Bone marrow (tissue), 2 donors: Measurements from ENCODE around the gene RAI14.
"Not testable (repeated sequence)": the region's sequence is repeated elsewhere in the genome, so short reads cannot be mapped to it uniquely, and the experiment has no call there.

Source experiments
- DNase-seq, 2 donors: peaks; one replicate each; lab custom pipeline; 2025; lab: John Stamatoyannopoulos, UW

RAI14 gene

DNA sequence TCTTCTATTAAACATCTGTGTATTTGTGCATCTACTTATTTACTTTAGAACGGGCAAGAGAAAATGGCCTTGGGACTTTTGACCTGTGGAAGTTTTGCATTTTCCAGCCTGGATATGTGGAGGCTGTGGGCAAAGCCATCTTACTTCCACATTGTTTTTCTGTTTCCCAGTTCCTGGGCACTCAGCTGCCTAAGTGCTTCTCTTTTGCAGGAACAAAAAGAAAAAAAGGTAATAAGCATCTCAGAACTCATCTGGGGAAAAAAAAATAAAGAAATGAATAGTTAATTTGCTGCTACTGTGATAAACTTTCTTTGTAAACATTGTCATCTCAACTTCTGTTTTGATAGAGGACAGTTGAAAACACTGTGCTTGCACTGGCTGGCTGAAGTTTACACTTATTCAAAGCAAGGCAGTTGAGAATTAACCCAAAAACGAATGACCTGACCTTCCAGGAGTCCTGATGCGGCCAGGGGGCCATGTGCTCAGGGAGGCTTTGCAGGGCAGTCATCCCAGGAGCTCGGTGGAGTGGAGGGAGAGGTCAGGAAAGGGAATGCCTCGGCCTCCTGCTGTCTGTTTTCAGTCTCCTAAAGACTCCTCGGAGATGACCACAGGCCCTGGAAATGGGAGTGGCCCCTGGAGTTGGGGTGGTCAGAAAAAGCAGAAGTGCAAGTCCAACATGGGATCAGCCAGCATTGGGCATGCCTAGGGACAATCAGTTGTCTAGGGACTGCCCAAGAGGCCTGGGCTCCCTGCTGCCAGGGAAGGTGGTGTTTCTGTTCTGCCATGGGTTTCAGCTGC lies 75.5 kb downstream of the RAI14 start:
- no peak for DNase-seq

DNA sequence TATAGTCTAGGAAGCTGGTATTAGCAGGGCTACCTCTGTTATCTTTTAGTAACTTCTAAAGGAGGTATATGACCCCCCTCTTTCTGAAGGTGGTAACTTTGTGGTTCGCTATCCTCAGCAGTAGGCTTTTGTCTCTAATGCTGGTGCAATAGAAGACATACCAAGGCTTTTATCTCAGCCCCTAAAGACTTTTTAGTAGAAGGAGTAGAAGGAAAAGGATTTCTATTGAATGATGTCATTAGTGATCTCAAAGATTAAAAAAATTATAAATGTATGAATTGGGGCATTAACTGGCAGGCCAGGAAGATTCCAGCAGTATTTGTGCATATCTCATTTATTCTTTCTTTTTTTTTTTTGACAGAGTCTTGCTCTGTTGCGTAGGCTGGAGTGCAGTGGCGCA lies 78.2 kb downstream of the RAI14 start:
- no peak for DNase-seq

DNA sequence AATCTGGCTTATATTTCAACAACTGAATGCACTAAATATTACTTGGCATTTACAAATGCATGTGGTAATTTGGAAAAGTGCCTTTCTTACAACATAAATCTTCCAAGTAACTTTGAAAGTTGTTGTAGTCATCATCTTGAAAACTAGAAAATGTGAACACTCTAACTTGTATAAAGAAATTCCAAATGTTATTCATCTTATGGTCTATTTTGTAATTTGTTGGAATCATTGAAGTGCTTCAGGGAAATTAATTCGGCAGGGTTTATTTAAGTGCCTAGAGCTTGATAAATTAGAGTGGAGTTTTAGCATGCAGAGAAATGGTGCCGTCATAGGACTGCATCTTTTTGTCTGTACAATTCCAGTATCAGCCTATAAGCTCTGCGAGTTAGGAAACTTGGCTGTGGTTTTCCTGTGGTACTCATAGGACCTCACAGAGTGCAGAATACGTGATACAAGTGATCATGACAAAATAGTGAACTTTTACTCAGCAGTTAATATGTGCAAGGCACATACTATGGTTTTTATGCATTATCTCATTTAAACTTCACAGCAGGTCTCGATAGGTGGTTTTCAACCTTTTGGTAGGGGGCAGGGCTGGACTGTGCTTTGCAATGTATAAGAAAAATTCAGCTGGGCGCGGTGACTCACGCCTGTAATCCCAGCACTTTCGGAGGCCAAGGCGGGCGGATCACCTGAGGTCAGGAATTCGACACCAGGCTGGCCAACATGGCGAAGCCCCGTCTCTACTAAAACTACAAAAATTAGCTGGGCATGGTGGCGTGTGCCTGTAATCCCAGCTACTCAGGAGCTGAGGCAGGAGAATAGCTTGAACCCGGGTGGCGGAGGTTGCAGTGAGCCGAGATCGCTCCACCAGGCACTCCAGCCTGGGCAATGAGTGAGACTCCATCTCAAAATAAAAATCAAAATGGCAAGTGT lies 79.6 kb downstream of the RAI14 start:
- DNase-seq = no peak

DNA sequence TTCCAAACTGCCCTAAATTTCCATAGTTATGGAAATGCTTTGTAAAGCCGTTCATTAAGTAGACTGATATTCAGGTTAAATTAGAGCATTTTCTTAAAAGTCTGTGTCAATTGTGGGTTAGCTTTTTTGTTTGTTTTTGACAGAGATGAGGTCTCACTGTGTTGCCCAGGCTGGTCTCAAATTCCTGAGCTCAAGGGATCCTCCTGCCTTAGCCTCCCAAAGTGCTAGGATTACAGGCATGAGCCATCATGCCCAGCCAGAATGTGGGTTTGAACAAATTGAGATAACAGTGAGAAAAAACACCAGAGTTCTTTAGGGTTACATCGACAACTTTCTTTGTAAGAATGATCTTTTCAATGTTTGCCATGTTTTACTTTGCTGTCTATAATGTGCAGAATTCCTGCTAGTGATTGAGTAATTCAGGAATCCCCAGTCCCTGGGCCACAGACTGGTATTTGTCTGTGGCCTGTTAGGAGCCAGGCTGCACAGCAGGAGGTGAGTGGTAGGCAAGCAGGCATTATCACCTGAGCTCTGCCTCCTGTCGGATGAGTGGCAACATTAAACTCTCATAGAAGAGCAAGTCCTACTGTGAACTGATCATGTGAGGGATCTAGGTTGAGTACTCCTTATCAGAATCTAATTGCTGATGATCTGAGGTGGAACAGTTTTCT lies 80.5 kb downstream of the RAI14 start:
- DNase-seq = no peak

DNA sequence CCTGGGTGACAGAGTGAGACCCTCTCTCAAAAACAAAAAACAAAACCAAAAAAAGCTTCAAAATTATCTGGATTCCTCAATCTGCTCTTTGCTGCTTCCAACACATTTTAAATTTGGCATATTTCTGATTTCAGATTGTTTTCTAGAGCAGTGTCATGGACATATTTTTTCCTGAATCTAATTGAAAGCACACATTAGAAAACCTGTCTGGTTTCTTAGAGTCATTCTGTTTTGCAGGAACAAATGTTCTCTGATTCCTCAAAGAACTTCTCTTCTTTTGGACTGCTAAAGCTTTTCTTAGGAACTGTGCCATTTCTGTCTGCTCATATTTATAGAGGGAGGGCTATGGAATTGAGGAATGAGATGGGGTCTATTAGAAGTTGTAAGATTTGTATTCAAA lies 81.6 kb downstream of the RAI14 start:
- no peak for DNase-seq

DNA sequence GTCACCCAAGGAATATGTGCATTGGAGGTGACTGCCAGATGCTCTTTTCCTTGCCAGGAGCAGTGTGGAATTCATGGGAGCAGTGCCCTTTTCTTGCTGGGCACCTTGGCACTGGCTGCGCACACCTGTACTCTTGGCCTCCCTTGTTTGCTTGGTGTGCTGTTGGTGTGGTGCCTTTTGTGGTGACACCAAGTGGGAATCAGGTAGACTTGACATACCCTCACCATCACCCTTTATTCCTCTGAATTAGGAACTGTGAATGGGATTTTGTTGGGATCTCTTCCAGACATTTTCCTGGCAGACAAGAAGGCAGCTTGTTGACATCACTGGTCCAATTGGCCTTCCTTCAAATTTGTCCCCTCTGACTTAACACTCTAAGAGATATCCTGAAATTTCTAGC lies 82.3 kb downstream of the RAI14 start:
- no peak for DNase-seq

DNA sequence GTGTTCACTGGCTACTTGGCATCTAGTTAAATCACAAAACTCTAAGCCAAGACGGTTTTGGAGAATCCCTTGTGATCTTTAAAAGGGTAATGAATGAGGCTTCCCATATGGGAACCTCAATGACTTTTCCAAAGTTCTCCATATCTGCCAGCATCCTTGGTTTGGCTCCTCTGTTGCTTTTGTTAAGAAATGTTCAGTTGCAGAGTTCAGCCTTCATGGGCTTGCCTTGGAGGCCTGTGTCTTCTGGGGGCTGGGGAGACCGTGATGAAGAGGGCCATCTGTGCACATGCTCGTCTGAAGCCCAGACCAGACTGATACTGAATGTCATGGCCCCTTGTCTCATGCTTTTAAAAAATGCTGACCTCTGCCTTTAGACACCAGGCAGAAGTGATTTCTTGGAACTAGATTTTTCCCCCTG lies 84.3 kb downstream of the RAI14 start:
- DNase-seq = no peak

DNA sequence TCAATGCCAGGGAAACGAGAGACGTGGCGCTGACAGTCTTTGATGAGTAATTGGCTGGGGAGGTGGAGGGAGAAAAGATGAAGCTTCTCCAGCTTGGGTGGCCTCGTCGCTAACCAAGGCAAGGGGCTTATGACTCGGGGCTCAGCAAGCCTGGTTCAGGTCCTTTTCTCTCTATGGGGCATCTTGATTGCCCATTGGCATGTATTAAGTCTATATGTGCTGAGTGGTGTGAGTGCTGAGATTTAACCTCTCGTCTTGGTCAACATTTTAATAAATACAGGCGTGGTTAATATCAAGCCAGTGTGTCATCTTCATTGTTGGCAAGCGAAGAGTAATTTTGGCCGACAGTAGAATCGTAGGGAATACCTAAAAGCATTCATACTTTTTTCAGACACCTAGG lies 85.9 kb downstream of the RAI14 start:
- DNase-seq = no peak

DNA sequence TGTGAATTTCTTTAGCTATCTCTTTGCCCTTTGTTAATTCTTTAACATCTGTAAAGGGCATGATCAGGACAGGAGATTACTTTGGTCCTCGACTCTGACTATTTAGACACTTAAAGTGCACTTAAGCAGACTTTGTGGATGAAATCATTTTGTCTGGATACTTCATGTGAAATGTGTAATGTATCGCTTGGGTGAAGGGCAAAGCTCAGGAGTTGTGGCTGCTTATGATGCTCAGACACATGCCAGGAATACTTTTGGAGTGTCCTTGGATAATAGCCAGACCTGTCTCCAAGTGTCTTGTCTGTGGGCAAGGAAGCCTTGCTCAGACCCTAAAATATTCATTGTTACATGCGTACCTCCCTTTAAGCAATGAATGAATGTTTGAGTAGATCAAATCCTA lies 87.8 kb downstream of the RAI14 start:
- DNase-seq = no peak

DNA sequence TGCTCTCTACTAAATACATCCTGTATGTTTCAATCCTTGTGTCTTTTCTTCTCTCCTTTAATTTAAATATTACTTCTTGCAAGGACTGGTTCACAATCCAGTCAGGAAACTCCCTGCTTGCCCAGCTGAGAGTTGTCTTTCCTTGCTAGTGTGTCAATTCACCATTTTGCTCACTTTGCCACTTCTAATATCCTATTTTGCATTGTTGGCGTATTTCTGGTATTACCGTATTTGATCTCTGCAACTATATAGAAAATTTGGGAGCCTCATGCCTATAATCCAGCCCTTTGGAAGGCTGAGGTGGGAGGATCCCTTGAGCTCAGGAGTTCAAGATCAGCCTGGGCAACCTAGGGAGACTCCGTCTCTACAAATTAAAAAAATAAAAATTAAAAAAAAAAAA lies 92.3 kb downstream of the RAI14 start:
- no peak for DNase-seq

DNA sequence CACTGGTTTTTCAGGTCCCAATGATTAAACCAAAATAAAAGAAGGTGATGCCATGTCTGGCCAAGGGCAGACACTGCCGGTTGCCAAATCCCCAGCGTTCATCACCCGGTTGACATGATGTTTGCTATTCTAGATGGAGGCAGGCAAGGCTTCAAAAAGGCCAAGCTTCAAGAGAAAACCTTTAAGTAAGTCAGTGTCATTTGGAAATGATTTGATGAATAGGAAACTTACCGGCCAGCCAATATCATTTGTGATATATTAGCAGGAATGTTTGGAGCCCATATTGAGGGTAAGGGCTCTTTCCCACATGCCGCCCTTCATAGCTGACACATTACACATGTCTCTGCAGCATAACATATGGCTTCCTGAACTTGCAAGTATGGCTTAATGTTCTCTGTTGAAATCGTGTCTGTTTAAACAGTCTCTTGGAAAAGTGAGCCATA lies 93.3 kb downstream of the RAI14 start:
- DNase-seq = no peak

DNA sequence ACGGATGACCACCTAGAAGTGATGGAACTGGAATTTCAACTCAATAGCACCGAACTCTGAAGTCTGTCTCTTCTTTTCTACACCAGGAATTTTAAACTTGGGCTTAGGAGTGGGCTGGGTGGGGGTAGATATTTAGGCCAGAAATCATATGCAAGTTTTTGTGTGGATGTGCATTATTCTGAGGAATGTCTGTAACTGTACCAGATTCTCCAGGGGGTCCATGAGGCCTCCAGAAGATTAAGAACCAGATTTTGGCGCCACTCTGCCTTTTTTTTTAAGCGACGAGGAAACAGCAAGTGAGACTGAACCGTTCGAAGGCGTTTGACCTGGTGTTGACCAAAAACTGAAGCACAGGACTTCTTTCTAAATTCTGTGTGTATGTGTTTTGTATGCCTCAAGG lies 94.1 kb downstream of the RAI14 start:
- DNase-seq = no peak

DNA sequence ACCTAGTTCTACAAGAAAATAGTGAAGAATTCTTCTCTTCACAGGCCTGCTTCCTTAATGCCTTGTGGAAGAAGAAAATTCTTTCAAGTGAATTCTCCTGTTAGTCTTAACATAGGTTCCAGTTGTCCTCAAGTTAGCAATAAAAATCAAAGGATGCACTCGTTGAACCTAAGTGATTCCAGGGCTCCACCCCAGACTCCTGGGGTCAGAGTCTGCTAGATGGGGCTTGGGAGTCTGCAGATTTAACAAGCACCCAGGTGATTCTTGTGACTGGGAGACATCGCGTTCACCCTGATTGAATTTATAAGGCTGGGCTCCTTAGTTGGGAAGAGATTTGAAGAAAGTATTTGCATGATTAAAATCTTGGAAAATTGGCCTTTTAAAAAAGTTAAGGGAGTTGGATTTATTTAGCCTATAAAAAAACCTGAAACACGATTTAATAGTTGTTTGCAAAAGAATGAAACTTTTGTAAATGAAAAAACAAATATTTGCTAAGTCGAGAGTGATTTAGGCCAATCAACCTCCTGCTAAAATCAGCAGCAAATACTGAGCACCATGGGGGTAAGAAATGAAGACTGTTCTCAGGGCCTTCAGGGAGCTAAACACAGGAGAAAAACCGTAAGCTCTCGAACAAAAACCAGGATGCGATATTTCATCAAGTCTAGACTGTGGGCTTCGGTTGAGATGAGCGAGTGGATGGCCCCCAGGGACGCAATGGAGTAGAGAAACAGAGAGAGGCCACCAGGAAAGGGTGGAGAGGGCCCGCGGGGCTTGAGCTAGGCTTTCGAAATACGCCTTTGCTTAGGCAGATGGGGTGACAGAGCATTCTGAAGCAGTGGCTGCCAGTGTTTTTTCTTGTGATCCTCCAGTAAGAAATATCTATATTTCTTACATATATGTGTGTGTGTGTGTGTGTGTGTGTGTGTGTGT lies 95.9 kb downstream of the RAI14 start:
- DNase-seq = no peak

DNA sequence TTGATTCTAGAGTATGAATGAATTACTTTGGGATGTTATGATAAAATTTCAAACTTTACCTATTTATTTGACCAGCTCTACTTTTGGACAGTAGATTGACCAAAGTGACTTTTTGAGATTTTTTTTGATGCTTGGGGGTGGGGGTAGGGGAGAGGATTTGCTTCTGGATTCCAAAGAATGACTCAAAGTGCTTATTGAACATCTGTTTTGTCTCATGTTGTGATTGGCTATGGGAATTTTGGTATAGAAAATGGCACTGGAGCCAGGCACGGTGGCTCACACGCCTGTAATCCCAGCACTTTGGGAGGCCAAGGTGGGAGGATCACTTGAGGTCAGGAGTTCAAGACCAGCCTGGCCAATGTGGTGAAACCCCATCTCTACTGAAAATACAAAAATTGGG lies 97.1 kb downstream of the RAI14 start:
- DNase-seq = not testable (repeated sequence)

DNA sequence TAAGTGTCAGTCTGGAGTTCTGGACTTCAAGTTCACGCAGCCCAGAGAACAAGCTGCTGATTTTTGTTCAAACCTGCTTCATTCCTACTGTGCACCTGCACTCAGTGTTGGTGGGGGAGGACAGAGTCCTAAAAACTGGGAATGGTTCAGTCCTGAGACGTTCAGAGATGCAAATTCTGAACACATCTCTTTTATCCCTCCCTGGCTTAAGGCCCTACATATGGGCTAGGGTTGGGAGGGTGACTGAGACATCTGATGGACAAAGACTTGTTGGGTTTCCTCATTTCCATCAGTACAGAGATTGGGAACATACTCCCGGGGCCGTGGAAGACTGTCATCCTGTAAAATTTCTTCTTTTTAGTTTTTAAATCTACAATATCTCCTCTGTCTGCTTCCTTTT lies 99.8 kb downstream of the RAI14 start:
- DNase-seq = no peak

DNA sequence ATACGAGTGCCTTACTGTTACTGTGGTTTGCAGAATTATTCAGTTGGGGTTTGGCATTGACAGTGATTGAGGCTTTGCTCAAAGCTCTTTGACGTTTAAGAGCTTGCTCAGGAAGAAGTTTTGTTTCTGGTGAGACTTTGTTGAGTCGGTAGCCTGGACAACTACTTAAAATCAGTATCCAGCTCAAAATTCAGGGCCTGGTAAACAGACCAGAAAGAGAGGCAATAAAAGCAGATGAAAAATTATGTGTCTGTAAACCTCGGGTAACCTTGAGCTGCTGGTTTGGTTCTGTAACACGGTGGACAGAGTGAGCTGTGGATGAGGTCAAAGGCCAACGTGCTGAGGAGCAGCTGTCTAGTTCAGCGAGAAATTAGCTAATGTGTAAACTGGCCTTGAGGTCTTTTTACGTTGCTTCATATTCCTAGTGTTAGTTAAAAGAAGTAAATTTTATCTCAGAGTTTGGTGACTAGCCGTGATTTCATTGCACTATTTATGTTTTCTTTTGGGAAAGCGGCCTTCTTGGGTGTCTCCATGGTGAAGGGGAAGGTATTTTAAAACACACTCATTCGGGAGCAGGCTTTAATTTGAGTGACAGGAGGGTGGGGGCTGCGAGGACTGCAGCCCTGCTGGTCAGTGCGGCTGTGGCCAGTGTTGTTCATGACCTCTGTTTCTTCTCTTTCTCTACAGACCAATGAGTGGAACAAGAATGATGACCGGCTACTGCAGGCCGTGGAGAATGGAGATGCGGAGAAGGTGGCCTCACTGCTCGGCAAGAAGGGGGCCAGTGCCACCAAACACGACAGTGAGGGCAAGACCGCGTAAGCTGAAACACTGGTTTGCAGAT lies 100.9 kb downstream of the RAI14 start:
- no peak for DNase-seq

DNA sequence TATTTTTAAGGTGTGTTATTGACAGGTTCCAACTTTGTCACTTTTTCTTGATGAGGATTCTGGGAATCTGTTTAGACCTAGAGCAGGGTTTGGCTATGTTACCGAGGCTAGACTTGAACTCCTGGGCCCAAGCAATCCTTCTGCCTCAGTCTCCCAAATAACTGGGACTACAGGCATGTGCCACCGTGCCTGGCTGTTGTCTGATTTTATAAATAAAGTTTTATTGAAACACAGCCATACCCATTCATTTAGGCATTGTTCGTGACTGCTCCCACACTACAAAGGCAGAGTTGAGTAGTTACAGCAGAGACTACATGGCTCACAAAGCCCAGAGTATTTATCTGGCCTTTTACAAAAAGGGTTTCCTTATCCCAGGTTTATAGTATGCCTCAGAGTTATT lies 102.4 kb downstream of the RAI14 start:
- no peak for DNase-seq

DNA sequence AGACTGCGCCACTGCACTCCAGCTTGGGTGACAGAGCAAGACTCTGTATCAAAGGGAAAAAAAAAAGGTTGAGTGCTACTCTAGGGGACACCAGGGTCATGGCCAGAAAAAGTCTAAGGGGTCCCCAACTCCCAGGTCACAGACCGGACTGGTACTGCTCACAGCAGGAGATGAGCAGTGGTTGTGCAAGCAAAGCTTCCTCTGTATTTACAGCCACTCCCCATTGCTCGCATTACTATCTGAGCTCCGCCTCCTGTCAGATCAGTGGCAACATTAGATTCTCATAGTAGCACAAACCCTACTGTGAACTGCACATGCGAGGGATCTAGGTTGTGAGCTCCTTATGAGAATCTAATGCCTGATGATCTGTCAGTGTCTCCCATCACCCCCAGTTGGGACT lies 103.1 kb downstream of the RAI14 start:
- not testable (repeated sequence) for DNase-seq

DNA sequence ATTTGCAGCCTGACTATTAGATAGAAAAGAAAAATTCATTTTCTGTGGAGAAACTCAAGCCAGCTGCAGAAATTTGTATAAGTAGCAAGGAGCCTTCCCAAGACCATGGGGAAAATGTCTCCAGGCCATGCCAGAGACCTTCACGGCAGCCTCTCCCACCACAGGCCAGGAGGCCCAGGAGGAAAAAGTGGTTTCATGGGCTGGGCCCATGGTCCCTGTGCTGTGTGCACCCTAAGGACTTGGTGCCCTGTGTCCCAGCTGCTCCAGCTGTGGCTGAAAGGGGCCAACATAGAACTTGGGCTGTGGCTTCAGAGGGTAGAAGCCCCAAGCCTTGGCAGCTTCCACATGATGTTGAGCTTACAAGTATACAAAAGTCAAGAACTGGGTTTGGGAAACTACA lies 109.5 kb downstream of the RAI14 start:
- no peak for DNase-seq

DNA sequence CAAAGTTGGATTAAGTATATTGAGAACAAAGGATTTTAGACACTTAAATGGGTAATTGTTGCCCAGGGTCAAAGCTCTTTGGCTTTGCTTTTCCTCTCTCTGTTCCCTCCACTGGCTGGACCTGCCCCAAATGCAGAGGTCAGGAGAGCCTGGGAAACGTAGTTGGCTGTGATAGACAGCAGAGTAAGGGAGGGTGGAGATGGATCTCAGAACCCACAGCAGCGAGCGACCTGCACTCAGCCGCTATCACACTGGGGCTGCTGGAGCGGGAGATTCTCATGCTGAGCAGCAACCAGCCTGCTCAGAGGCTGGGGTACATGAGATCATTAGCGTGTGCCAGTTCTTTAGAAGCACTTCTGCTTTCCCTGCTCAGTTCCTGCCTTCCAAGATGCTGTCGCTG lies 111.1 kb downstream of the RAI14 start:
- DNase-seq = no peak

DNA sequence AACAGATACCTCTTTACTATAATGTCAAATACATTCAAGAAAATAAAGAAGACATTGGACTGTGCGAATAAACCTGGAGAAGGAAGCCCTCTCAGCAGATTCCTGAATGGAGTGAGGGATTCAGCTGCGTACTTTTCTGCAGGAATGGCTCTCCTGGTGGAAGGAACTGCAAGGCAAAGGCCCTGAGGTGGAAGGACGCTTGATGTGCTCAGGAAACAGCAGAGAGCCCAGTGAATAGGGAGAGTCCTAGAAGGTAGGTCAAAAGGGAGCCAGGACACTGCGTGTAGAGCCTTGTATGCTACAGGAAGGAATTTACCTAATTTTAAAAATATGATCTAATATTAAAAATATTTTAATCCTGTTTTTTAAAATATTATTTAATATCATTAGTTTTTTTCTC lies 114.4 kb downstream of the RAI14 start:
- DNase-seq = no peak
